Tibial nerve (tissue), 4 donors: ENCODE data around the gene F7.

Source experiments
- EP300 ChIP-seq, 2 donors: sonication (generic); formaldehyde crosslinking; IDR thresholded peaks; one replicate each; pipeline ENCODE4 v1.6.1; 2017; ENCODE audit warnings: antibody characterized with exemption in 2 of 2, mild to moderate bottlenecking in 1 of 2
- POLR2A ChIP-seq, 2 donors: fragments of 450-650 bp; IDR thresholded peaks; one replicate each; pipeline ENCODE4 v1.6.1; 2017; ENCODE audit warnings: antibody characterized with exemption in 2 of 2, mild to moderate bottlenecking in 2 of 2, moderate library complexity in 2 of 2
- TF ChIP-seq, protein P1 (sequence below), 5 experiments: fragments of 200-600 bp in 3 of 5; fragments of 450-650 bp in 2 of 5; sonication (generic) in 3 of 5; IDR thresholded peaks; one replicate each; pipeline ENCODE4 v1.5.1; 2016 to 2019; ENCODE audit warnings: antibody characterized with exemption in 5 of 5, mild to moderate bottlenecking in 3 of 5, moderate library complexity in 2 of 5

GRCh38 chr13:113129480-113129879 is 23.9 kb downstream of the F7 start:
- TF ChIP-seq, protein P1, sequence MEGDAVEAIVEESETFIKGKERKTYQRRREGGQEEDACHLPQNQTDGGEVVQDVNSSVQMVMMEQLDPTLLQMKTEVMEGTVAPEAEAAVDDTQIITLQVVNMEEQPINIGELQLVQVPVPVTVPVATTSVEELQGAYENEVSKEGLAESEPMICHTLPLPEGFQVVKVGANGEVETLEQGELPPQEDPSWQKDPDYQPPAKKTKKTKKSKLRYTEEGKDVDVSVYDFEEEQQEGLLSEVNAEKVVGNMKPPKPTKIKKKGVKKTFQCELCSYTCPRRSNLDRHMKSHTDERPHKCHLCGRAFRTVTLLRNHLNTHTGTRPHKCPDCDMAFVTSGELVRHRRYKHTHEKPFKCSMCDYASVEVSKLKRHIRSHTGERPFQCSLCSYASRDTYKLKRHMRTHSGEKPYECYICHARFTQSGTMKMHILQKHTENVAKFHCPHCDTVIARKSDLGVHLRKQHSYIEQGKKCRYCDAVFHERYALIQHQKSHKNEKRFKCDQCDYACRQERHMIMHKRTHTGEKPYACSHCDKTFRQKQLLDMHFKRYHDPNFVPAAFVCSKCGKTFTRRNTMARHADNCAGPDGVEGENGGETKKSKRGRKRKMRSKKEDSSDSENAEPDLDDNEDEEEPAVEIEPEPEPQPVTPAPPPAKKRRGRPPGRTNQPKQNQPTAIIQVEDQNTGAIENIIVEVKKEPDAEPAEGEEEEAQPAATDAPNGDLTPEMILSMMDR (IDR thresholded peaks at IDR 0.05), result no peak
- TF ChIP-seq EP300 (IDR thresholded peaks at IDR 0.05) (no peak), POLR2A (IDR thresholded peaks at IDR 0.05) (no peak)
